HepG2 (cell line): ENCODE results near the gene INPP4B. TPM values are rescaled to one million over a fixed set of nuclear protein-coding genes. Genes with fewer than 3 reads are reported as not detected.

Source experiments
- ATAC-seq: fragments of 200-7000 bp; cut with Tn5 transposase; 3 replicates; pipeline ENCODE4 v1.9.1; 2020; ENCODE audit warnings: mild to moderate bottlenecking, moderate library complexity
- BruUV-seq: library from RNA; stranded (reverse); fragments of 400-500 nt; replicated peaks from 2 replicates; lab custom pipeline; 2021; lab: Mats Ljungman, UMichigan
- CTCF ChIA-PET: fragments of 300-600 bp; formaldehyde crosslinking; extraction: SDS; loops from one replicate; lab custom pipeline; 2021; ENCODE audit warnings: low total read pairs, inconsistent platforms, low intra/inter-chr PET ratio; lab: Yijun Ruan, JAX
- POLR2A ChIA-PET: fragments of 350-600 bp; sonication (Branson Sonifier 250); formaldehyde crosslinking; loops from one replicate; lab custom pipeline; 2020; ENCODE audit warnings: antibody characterized with exemption, inconsistent platforms; lab: Yijun Ruan, JAX
- DNase-seq: peaks from one replicate; pipeline ENCODE4 v3.0.0-alpha.2; 2015; ENCODE audit warnings: low spot score
- FAIRE-seq: peaks from 3 replicates; lab custom pipeline; 2011; peaks lifted over from hg19 to GRCh38; lab: Jason Lieb, UNC
- H2AFZ ChIP-seq: one replicate; pipeline ENCODE4 v1.6.1; 2011; ENCODE audit warnings: low read length, inconsistent platforms
- H3K27ac ChIP-seq: fragments of 300-600 bp; 3 replicates; pipeline ENCODE4 v1.8.0; 2011; ENCODE audit warnings: mixed run types, mild to moderate bottlenecking, mixed read lengths, low read length, inconsistent platforms; ENCODE audit not compliant: insufficient read depth; ENCODE audit errors: extremely low read length
- H3K27me3 ChIP-seq, 2 experiments: fragments of 200-600 bp in 1 of 2; 2 replicates in 1 of 2; 3 replicates in 1 of 2; pipeline versions ENCODE4 v1.6.0 to v1.8.0; 2011; ENCODE audit warnings: low read length in 2 of 2, mild to moderate bottlenecking in 2 of 2, moderate library complexity in 2 of 2, inconsistent platforms in 1 of 2; ENCODE audit not compliant: insufficient read depth in 2 of 2, control insufficient read depth in 1 of 2
- H3K36me3 ChIP-seq, 2 experiments: fragments of 200-600 bp in 1 of 2; replicated peaks in 1 of 2; 2 replicates in 1 of 2; 3 replicates in 1 of 2; pipeline versions ENCODE4 v1.5.1 to v1.8.0; 2011; ENCODE audit warnings: low read length in 2 of 2, inconsistent platforms in 1 of 2; ENCODE audit not compliant: insufficient read depth in 2 of 2, control insufficient read depth in 1 of 2
- H3K4me1 ChIP-seq: 2 replicates; pipeline ENCODE4 v1.5.1; 2012; ENCODE audit warnings: low read length, inconsistent platforms; ENCODE audit not compliant: insufficient read depth
- H3K4me2 ChIP-seq: 2 replicates; pipeline ENCODE4 v1.6.0; 2011; ENCODE audit warnings: low read depth, low read length, inconsistent platforms
- H3K4me3 ChIP-seq, 3 experiments: fragments of 200-600 bp in 1 of 3; sonication (generic), shearing (Covaris generic) in 1 of 3; replicated peaks in 1 of 3; 2 replicates each; pipeline ENCODE4 v1.5.1; 2011 to 2016; ENCODE audit warnings: low read length in 3 of 3, inconsistent platforms in 2 of 3, low read depth in 2 of 3, mild to moderate bottlenecking in 2 of 3, control low read depth in 1 of 3, mixed read lengths in 1 of 3; ENCODE audit not compliant: insufficient read depth in 1 of 3
- H3K79me2 ChIP-seq: one replicate; pipeline ENCODE4 v1.6.1; 2011; ENCODE audit warnings: low read length, inconsistent platforms; ENCODE audit not compliant: insufficient read depth
- H3K9ac ChIP-seq: 2 replicates; pipeline ENCODE4 v1.6.0; 2011; ENCODE audit warnings: mild to moderate bottlenecking, low read depth, low read length, inconsistent platforms; ENCODE audit not compliant: insufficient read depth
- H3K9me3 ChIP-seq: 2 replicates; pipeline ENCODE4 v1.5.1; 2012; ENCODE audit warnings: mild to moderate bottlenecking, low read length
- H4K20me1 ChIP-seq: 2 replicates; pipeline ENCODE4 v1.6.0; 2011; ENCODE audit warnings: inconsistent platforms, mild to moderate bottlenecking, low read length, moderate library complexity; ENCODE audit not compliant: insufficient read depth
- ATRX ChIP-seq: sonication (generic); formaldehyde crosslinking; IDR thresholded peaks from 2 replicates; pipeline ENCODE4 v1.4.0; 2020; ENCODE audit warnings: missing genetic modification reagents, borderline replicate concordance
- HNF4G ChIP-seq, 2 experiments: sonication (generic) in 1 of 2; formaldehyde crosslinking in 1 of 2; IDR thresholded peaks; 2 replicates each; pipeline versions ENCODE4 v1.4.0 to v1.6.1; 2011 to 2020; ENCODE audit warnings: borderline replicate concordance in 2 of 2, low read depth in 2 of 2, mild to moderate bottlenecking in 2 of 2, low read length in 1 of 2, missing genetic modification reagents in 1 of 2, moderate library complexity in 1 of 2
- IRF1 ChIP-seq: sonication (generic); formaldehyde crosslinking; IDR thresholded peaks from 2 replicates; pipeline ENCODE4 v1.4.0; 2020; ENCODE audit warnings: low read depth, mild to moderate bottlenecking, missing genetic modification reagents
- KAT8 ChIP-seq: IDR thresholded peaks from 2 replicates; pipeline ENCODE4 v1.6.1; 2016; ENCODE audit warnings: missing genetic modification reagents, missing compliant biosample characterization
- KDM1A ChIP-seq: IDR thresholded peaks from 2 replicates; pipeline ENCODE4 v1.6.1; 2016; ENCODE audit warnings: missing compliant biosample characterization
- RELA ChIP-seq: sonication (generic); formaldehyde crosslinking; IDR thresholded peaks from 2 replicates; pipeline ENCODE4 v1.4.0; 2020; ENCODE audit warnings: missing genetic modification reagents
- RFX5 ChIP-seq: IDR thresholded peaks from 2 replicates; pipeline ENCODE4 v1.6.1; 2011; ENCODE audit warnings: low read depth, low read length, improper control_type of control experiment
- RORA ChIP-seq: sonication (generic); formaldehyde crosslinking; IDR thresholded peaks from 2 replicates; pipeline ENCODE4 v1.5.0; 2020; ENCODE audit warnings: mild to moderate bottlenecking, missing genetic modification reagents, moderate library complexity
- TOE1 ChIP-seq: sonication (generic); formaldehyde crosslinking; IDR thresholded peaks from 2 replicates; pipeline ENCODE4 v1.4.0; 2020; ENCODE audit warnings: mild to moderate bottlenecking, missing genetic modification reagents
- ZBTB2 ChIP-seq: sonication (generic); formaldehyde crosslinking; IDR thresholded peaks from 2 replicates; pipeline ENCODE4 v1.8.0; 2022; ENCODE audit warnings: low read depth, missing genetic modification reagents
- ZBTB4 ChIP-seq: sonication (generic); formaldehyde crosslinking; IDR thresholded peaks from 2 replicates; pipeline ENCODE4 v1.4.0; 2020; ENCODE audit warnings: missing genetic modification reagents, mild to moderate bottlenecking, borderline replicate concordance
- ZFAT ChIP-seq: sonication (generic); formaldehyde crosslinking; conservative IDR thresholded peaks from 2 replicates; pipeline ENCODE4 v1.8.1; 2023; ENCODE audit warnings: missing genetic modification reagents, inconsistent platforms
- ZNF136 ChIP-seq: sonication (generic); formaldehyde crosslinking; IDR thresholded peaks from 2 replicates; pipeline ENCODE4 v1.8.1; 2022; ENCODE audit warnings: low read depth, mild to moderate bottlenecking, moderate library complexity, missing genetic modification reagents
- ZNF251 ChIP-seq: sonication (generic); formaldehyde crosslinking; IDR thresholded peaks from 2 replicates; pipeline ENCODE4 v1.9.0; 2021; ENCODE audit warnings: mild to moderate bottlenecking, missing genetic modification reagents
- ZNF616 ChIP-seq: sonication (generic); formaldehyde crosslinking; IDR thresholded peaks from 2 replicates; pipeline ENCODE4 v1.5.0; 2020; ENCODE audit warnings: low read depth, mild to moderate bottlenecking, missing genetic modification reagents
- WGBS: methylation state at CpG from one replicate; pipeline ENCODE4 v1.1.6; 2017; ENCODE audit warnings: low lambda C conversion rate; 5-methylcytosine and 5-hydroxymethylcytosine counted together
- in situ Hi-C: cut with HindIII; loops from 2 replicates; pipeline ENCODE4 v1.10.0; 2017; ENCODE audit warnings: low pct_unique_long_range_greater_than_20kb; ENCODE audit not compliant: extremely low pct_ligation_motif_present
- intact Hi-C: fragments of 100-400 bp; cut with micrococcal nuclease; formaldehyde crosslinking; loops from one replicate; pipeline ENCODE4 v1.10.0; 2022; ENCODE audit not compliant: unreplicated experiment
- polyA plus RNA-seq, 8 experiments: library from polyadenylated mRNA; depleted of rRNA in 3 of 8; stranded (reverse) in 7 of 8; unstranded in 1 of 8; fragments of >200 nt; fragmentation: Illumina TruSeq in 4 of 8; extraction: Trizol in 4 of 8; gene quantifications; 2 replicates each; pipeline versions ENCODE4 v1.2.1 to v1.2.3, GENCODE V29; 2011 to 2016; ENCODE audit warnings: low read depth in 4 of 8, missing spikeins in 1 of 8, mixed read lengths in 1 of 8; ENCODE audit not compliant: insufficient read depth in 1 of 8
- total RNA-seq, 5 experiments: library from RNA; depleted of rRNA; stranded (reverse); fragments of >200 nt; fragmentation: Illumina TruSeq; extraction: Trizol; gene quantifications; 2 replicates each; pipeline ENCODE4 v1.2.3, GENCODE V29; 2016; ENCODE audit warnings: low read depth in 1 of 5

Gene INPP4B
- total and polyA plus RNA-seq, 2 of the 13 experiments (the other 11 are each of a cell fraction or from before 2014, with no cell fraction given) = not detected

GRCh38 chr4:142355421-142355930 lies 490.6 kb downstream of the INPP4B start:
- in situ Hi-C loops = loop anchor here (5.0 to 10.0 kb wide), 2 partner anchors 369 to 492 kb away; partner anchors contain the start of gene INPP4B
- BruUV-seq = no TSS peak
- ChIA-PET CTCF (no interaction called here), POLR2A (no interaction called here)
- Histone ChIP-seq H4K20me1 (no peaks in the 10 kb centered on the region), H3K27me3 (no peaks in the 10 kb centered on the region), H3K36me3 (no peaks in the 10 kb centered on the region), H3K4me2 (no peak overlapping the region), H3K9ac (no peak overlapping the region), H3K27ac (no peak overlapping the region), H3K4me3 (no peak overlapping the region), H3K9me3 (no peaks in the 10 kb centered on the region), H2AFZ (no peak overlapping the region), H3K4me1 (no peaks in the 10 kb centered on the region), H3K79me2 (no peaks in the 10 kb centered on the region)
- WGBS = 4% methylated on average over 1 of the region's 1 CpG
- intact Hi-C loops = no loop called here
- FAIRE-seq (no peak), ATAC-seq (no peak), DNase-seq (no peak)
- no peak for TF ChIP-seq TOE1 (CRISPR knock-in tag)
- no peak for TF ChIP-seq ZBTB4
- no peak for TF ChIP-seq ZNF136 (CRISPR knock-in tag)
- no peak for TF ChIP-seq IRF1 (CRISPR knock-in tag)
- TF ChIP-seq RORA = no peak
- TF ChIP-seq ZNF251 = no peak
- no peak for TF ChIP-seq ZBTB2 (CRISPR knock-in tag)
- TF ChIP-seq ATRX = no peak
- TF ChIP-seq RELA (CRISPR knock-in tag) = no peak
- TF ChIP-seq ZNF616 (CRISPR knock-in tag) = no peak
- TF ChIP-seq KDM1A (CRISPR knock-in tag) = no peak
- no peak for TF ChIP-seq HNF4G (IDR thresholded peaks at IDR 0.05; ENCODE audit: borderline replicate concordance, low read depth, low read length)
- no peak for TF ChIP-seq HNF4G (CRISPR knock-in tag; IDR thresholded peaks at IDR 0.05; ENCODE audit: borderline replicate concordance, low read depth)
- TF ChIP-seq RFX5 = no peak
- TF ChIP-seq KAT8 (CRISPR knock-in tag) = no peak
- TF ChIP-seq ZFAT (CRISPR knock-in tag) = no peak
